ENCODE data around the gene ODAD2. TPM values are rescaled to one million over a fixed set of nuclear protein-coding genes. Genes with fewer than 3 reads are reported as not detected.

Gene ODAD2
- total and polyA plus RNA-seq, 2 donors from 2014 or later, result 0.28 to 0.44 TPM

DNA sequence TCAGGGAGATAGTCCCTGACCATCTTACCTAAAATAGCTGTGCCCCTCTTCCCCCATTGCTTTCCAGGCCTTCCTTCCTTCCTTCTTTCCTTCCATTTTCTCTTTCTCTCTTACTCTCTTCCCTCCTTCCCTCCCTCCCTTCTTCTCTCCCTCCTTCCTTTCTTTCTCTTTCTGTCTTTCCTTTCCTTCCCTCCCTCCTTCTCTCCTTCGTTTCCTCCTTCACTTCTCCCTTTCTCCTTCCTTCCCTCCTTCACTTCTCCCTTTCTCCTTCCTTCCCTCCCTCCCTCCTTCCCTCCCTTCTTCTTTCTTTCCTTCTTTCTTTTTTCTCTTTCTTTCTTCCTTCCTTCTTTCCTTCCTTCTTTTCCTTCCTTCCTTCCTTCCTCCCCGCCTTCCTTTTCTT is 228.7 kb downstream of the ODAD2 start:
- TF ChIP-seq, protein P1, sequence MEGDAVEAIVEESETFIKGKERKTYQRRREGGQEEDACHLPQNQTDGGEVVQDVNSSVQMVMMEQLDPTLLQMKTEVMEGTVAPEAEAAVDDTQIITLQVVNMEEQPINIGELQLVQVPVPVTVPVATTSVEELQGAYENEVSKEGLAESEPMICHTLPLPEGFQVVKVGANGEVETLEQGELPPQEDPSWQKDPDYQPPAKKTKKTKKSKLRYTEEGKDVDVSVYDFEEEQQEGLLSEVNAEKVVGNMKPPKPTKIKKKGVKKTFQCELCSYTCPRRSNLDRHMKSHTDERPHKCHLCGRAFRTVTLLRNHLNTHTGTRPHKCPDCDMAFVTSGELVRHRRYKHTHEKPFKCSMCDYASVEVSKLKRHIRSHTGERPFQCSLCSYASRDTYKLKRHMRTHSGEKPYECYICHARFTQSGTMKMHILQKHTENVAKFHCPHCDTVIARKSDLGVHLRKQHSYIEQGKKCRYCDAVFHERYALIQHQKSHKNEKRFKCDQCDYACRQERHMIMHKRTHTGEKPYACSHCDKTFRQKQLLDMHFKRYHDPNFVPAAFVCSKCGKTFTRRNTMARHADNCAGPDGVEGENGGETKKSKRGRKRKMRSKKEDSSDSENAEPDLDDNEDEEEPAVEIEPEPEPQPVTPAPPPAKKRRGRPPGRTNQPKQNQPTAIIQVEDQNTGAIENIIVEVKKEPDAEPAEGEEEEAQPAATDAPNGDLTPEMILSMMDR (IDR thresholded peaks at IDR 0.05; ENCODE audit: borderline replicate concordance, extremely low read depth, insufficient read depth), result no peak
- Histone ChIP-seq H3K36me3 (ENCODE audit: control insufficient read depth in 2 of 3, insufficient read depth in 3 of 3, low read length in 3 of 3) (no peaks in the 10 kb centered on the region), H3K4me3 (ENCODE audit: low read length in 3 of 3) (no peak overlapping the region), H3K27me3 (ENCODE audit: control insufficient read depth, insufficient read depth, low read length) (no peaks in the 10 kb centered on the region), H3K9me3 (ENCODE audit: control insufficient read depth in 2 of 3, insufficient read depth in 1 of 3, low read length in 3 of 3) (no peaks in the 10 kb centered on the region), H3K9ac (ENCODE audit: low read length in 3 of 3) (no peak overlapping the region), H3K4me1 (ENCODE audit: control insufficient read depth in 2 of 3, insufficient read depth in 2 of 3, low read depth in 1 of 3, low read length in 3 of 3) (no peaks in the 10 kb centered on the region), H3K27ac (ENCODE audit: low read depth in 2 of 2, low read length in 2 of 2) (no peak overlapping the region)
- FAIRE-seq (no peak), DNase-seq (no peak)
- intact Hi-C loops (cut with DNase I), result no loop called here

Data from kidney (tissue), 14 donors.